K562 (cell line): ENCODE measurements around the gene PLEKHG5. TPM values are rescaled to one million over a fixed set of nuclear protein-coding genes. Genes with fewer than 3 reads are reported as not detected.
"Not testable (repeated sequence)": the region's sequence is repeated elsewhere in the genome, so short reads cannot be mapped to it uniquely, and the experiment has no call there.

Source experiments
- ARID1B ChIP-seq: fragments of 450-650 bp; IDR thresholded peaks from 2 replicates; pipeline ENCODE4 v1.6.1; 2016; ENCODE audit warnings: antibody characterized with exemption, mild to moderate bottlenecking, inconsistent platforms
- BCOR ChIP-seq: fragments of 450-650 bp; IDR thresholded peaks from 2 replicates; pipeline ENCODE4 v1.6.1; 2016
- CBFA2T3 ChIP-seq: fragments of 450-650 bp; IDR thresholded peaks from 2 replicates; pipeline ENCODE4 v1.6.1; 2017
- CREB1 ChIP-seq, 2 experiments: sonication (generic) in 1 of 2; formaldehyde crosslinking in 1 of 2; IDR thresholded peaks; 2 replicates each; pipeline versions ENCODE4 v1.6.1 to v1.8.0; 2012 to 2022; ENCODE audit warnings: inconsistent platforms in 1 of 2, mild to moderate bottlenecking in 1 of 2, missing genetic modification reagents in 1 of 2, moderate library complexity in 1 of 2
- GATA2 ChIP-seq: sonication (generic); formaldehyde crosslinking; IDR thresholded peaks from 2 replicates; pipeline ENCODE4 v1.4.0; 2020; ENCODE audit warnings: mild to moderate bottlenecking, missing genetic modification reagents
- HDAC1 ChIP-seq, 2 experiments: fragments of 450-650 bp; IDR thresholded peaks; 2 replicates each; pipeline ENCODE4 v1.6.1; 2016 to 2017; ENCODE audit warnings: inconsistent platforms in 1 of 2, mild to moderate bottlenecking in 1 of 2, moderate library complexity in 1 of 2
- HMGN3 ChIP-seq: IDR thresholded peaks from 2 replicates; pipeline ENCODE4 v1.6.1; 2011; ENCODE audit warnings: borderline replicate concordance, low read depth, mild to moderate bottlenecking, mixed read lengths, low read length; ENCODE audit not compliant: insufficient read length; ENCODE audit errors: extremely low read depth
- KLF16 ChIP-seq: IDR thresholded peaks from 2 replicates; pipeline ENCODE4 v1.6.1; 2016; ENCODE audit warnings: antibody characterized with exemption
- MTA3 ChIP-seq: fragments of 450-650 bp; formaldehyde crosslinking; IDR thresholded peaks from 2 replicates; pipeline ENCODE4 v1.6.1; 2017; ENCODE audit warnings: mild to moderate bottlenecking, borderline replicate concordance
- MYNN ChIP-seq, 2 experiments: sonication (generic); formaldehyde crosslinking in 1 of 2; IDR thresholded peaks; 2 replicates each; pipeline versions ENCODE4 v1.5.0 to v1.6.1; 2016 to 2020; ENCODE audit warnings: antibody characterized with exemption in 1 of 2, missing genetic modification reagents in 1 of 2
- PHB2 ChIP-seq: fragments of 450-650 bp; IDR thresholded peaks from 2 replicates; pipeline ENCODE4 v1.6.1; 2017; ENCODE audit warnings: low read depth
- RAD51 ChIP-seq: fragments of 450-650 bp; IDR thresholded peaks from 2 replicates; pipeline ENCODE4 v1.7.1; 2016; ENCODE audit warnings: low read depth, mild to moderate bottlenecking, borderline replicate concordance
- RB1 ChIP-seq: fragments of 450-650 bp; IDR thresholded peaks from 2 replicates; pipeline ENCODE4 v1.6.1; 2017; ENCODE audit warnings: low read depth, mild to moderate bottlenecking
- SMAD4 ChIP-seq: fragments of 250-450 bp; sonication (Bioruptor Pico); conservative IDR thresholded peaks from 2 replicates; pipeline ENCODE4 v1.8.0; 2021; ENCODE audit warnings: inconsistent platforms, mild to moderate bottlenecking, moderate library complexity
- SMARCE1 ChIP-seq: fragments of 450-650 bp; IDR thresholded peaks from 2 replicates; pipeline ENCODE4 v1.7.1; 2016; ENCODE audit warnings: mild to moderate bottlenecking
- SOX6 ChIP-seq: fragments of 450-650 bp; IDR thresholded peaks from 2 replicates; pipeline ENCODE4 v1.6.1; 2014; ENCODE audit warnings: mild to moderate bottlenecking
- TAL1 ChIP-seq: fragments of 450-650 bp; IDR thresholded peaks from 2 replicates; pipeline ENCODE4 v1.6.1; 2016; ENCODE audit warnings: mild to moderate bottlenecking
- VEZF1 ChIP-seq: fragments of 200-800 bp; sonication (Bioruptor generic); IDR thresholded peaks from 2 replicates; pipeline ENCODE4 v1.6.1; 2017; ENCODE audit warnings: missing genetic modification characterization, missing compliant biosample characterization
- ZNF639 ChIP-seq, 2 experiments: fragments of 200-800 bp in 1 of 2; sonication (Bioruptor generic) in 1 of 2; sonication (generic) in 1 of 2; formaldehyde crosslinking in 1 of 2; IDR thresholded peaks in 1 of 2; conservative IDR thresholded peaks in 1 of 2; 2 replicates each; pipeline versions ENCODE4 v1.5.0 to v1.6.1; 2016 to 2020; ENCODE audit warnings: missing compliant biosample characterization in 1 of 2, missing genetic modification characterization in 1 of 2, missing genetic modification reagents in 1 of 2
- polyA plus RNA-seq, 8 experiments: library from polyadenylated mRNA; depleted of rRNA in 4 of 8; stranded (reverse) in 5 of 8; unstranded in 3 of 8; fragments of >200 nt; fragmentation: Nextera tagmentation in 2 of 8; fragmentation: Illumina TruSeq in 1 of 8; extraction: Ambion mirVana in 2 of 8; extraction: Trizol in 1 of 8; gene quantifications; 2 replicates each; pipeline versions ENCODE4 v1.2.1 to v1.2.3, GENCODE V29; 2011 to 2014; ENCODE audit warnings: inconsistent platforms in 1 of 8, missing spikeins in 1 of 8
- total RNA-seq, 7 experiments: library from RNA; depleted of rRNA in 6 of 7; stranded (reverse); fragments of >200 nt in 6 of 7; fragmentation: Illumina TruSeq in 2 of 7; extraction: Trizol in 2 of 7; gene quantifications; 2 replicates each; pipeline versions ENCODE4 v1.2.1 to v1.2.3, GENCODE V29; 2011 to 2021; ENCODE audit warnings: low replicate concordance in 1 of 7
- TF ChIP-seq, protein P1 (sequence below), 2 experiments: fragments of 150-350 bp in 1 of 2; IDR thresholded peaks; 2 replicates each; pipeline ENCODE4 v1.6.1; 2012 to 2016; ENCODE audit warnings: low read depth in 2 of 2, low read length in 2 of 2, mild to moderate bottlenecking in 1 of 2, moderate library complexity in 1 of 2

Gene PLEKHG5
- total and polyA plus RNA-seq, 9 of the 15 experiments (the other 6 are each of a cell fraction or from before 2014, with no cell fraction given), result 0.04 to 0.29 (median 0.09) TPM; not detected in 3

GRCh38 chr1:6429660-6430411 lies 61.6 kb downstream of the PLEKHG5 start (continued):
- TF ChIP-seq VEZF1 (peak; percentile 73), MYNN (IDR thresholded peaks at IDR 0.05) (peak; percentile 73; the same call in 1 of the 2 replicates), HDAC1 (IDR thresholded peaks at IDR 0.05) (peak in 1 of 2 experiments; percentile 57; a peak in 1 of 4 replicates), GATA2 (CRISPR knock-in tag) (peak; percentile 91), RAD51 (peak; percentile 45; the same call in 1 of the 2 replicates), TAL1 (peak; percentile 96), SOX6 (peak; percentile 57), CBFA2T3 (peak; percentile 96), CREB1 (IDR thresholded peaks at IDR 0.05) (peak; percentile 26; the same call in 1 of the 2 replicates), SMAD4 (peak; percentile 35; the same call in 1 of the 2 replicates), BCOR (peak; percentile 63; the same call in 1 of the 2 replicates), ARID1B (peak; percentile 97), SMARCE1 (peak; percentile 92), ZNF639 (CRISPR knock-in tag; conservative IDR thresholded peaks at IDR 0.05 in 1 of 2, IDR thresholded peaks at IDR 0.05 in 1 of 2) (0 out of 4 replicates have a peak, but pooled peaks of 1 of the 2 experiments have one; percentile 21), RB1 (0 out of 2 replicates have a peak, but pooled peaks have one; percentile 24), KLF16 (peak; percentile 79), HMGN3 (peak; percentile 72), PHB2 (peak; percentile 85), MTA3 (0 out of 2 replicates have a peak, but pooled peaks have one; percentile 51)
- TF ChIP-seq MYNN, CREB1 (CRISPR knock-in tag; IDR thresholded peaks at IDR 0.05): not testable (repeated sequence)
- TF ChIP-seq, protein P1, sequence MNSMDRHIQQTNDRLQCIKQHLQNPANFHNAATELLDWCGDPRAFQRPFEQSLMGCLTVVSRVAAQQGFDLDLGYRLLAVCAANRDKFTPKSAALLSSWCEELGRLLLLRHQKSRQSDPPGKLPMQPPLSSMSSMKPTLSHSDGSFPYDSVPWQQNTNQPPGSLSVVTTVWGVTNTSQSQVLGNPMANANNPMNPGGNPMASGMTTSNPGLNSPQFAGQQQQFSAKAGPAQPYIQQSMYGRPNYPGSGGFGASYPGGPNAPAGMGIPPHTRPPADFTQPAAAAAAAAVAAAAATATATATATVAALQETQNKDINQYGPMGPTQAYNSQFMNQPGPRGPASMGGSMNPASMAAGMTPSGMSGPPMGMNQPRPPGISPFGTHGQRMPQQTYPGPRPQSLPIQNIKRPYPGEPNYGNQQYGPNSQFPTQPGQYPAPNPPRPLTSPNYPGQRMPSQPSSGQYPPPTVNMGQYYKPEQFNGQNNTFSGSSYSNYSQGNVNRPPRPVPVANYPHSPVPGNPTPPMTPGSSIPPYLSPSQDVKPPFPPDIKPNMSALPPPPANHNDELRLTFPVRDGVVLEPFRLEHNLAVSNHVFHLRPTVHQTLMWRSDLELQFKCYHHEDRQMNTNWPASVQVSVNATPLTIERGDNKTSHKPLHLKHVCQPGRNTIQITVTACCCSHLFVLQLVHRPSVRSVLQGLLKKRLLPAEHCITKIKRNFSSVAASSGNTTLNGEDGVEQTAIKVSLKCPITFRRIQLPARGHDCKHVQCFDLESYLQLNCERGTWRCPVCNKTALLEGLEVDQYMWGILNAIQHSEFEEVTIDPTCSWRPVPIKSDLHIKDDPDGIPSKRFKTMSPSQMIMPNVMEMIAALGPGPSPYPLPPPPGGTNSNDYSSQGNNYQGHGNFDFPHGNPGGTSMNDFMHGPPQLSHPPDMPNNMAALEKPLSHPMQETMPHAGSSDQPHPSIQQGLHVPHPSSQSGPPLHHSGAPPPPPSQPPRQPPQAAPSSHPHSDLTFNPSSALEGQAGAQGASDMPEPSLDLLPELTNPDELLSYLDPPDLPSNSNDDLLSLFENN (IDR thresholded peaks at IDR 0.05; ENCODE audit: low read depth in 2 of 2, low read length in 2 of 2), result peak in 1 of 2 experiments; percentile 60; a peak in 1 of 4 replicates
